Fibroblast of mammary gland (primary cell): Measurements from ENCODE around the gene ZRANB1.

Source experiments
- DNase-seq: peaks from one replicate; pipeline ENCODE4 v3.0.0-alpha.2; 2010; ENCODE audit warnings: low read depth
- H3K4me3 ChIP-seq: 2 replicates; pipeline ENCODE4 v1.5.1; 2011; ENCODE audit warnings: low read depth, mild to moderate bottlenecking, low read length, moderate library complexity; ENCODE audit not compliant: control insufficient read depth
- TF ChIP-seq, protein P1 (sequence below): conservative IDR thresholded peaks from 2 replicates; pipeline ENCODE4 v1.5.1; 2011; ENCODE audit warnings: low read depth, low read length, inconsistent platforms; ENCODE audit not compliant: control insufficient read depth, insufficient read depth

Gene ZRANB1

DNA sequence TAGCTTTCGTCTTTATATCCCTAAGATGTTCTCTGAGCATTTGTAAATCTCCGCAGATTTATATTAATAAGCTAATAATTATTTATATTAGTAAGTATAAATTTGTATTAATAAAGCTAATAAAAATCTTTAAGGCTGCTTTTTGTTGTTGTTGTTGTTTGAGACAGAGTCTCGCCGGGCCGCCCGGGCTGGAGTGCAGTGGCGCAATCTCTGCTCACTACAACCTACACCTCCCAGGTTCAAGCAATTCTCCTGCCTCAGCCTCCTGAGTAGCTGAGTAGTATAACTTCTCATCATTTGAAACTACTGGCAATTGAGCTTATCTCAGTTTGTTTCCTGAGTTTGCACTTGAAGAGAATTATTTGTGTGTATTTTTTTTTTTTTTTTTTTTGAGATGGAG, 5.1 kb upstream of the ZRANB1 start:
- no peak overlapping the region for H3K4me3 ChIP-seq
- TF ChIP-seq, protein P1, sequence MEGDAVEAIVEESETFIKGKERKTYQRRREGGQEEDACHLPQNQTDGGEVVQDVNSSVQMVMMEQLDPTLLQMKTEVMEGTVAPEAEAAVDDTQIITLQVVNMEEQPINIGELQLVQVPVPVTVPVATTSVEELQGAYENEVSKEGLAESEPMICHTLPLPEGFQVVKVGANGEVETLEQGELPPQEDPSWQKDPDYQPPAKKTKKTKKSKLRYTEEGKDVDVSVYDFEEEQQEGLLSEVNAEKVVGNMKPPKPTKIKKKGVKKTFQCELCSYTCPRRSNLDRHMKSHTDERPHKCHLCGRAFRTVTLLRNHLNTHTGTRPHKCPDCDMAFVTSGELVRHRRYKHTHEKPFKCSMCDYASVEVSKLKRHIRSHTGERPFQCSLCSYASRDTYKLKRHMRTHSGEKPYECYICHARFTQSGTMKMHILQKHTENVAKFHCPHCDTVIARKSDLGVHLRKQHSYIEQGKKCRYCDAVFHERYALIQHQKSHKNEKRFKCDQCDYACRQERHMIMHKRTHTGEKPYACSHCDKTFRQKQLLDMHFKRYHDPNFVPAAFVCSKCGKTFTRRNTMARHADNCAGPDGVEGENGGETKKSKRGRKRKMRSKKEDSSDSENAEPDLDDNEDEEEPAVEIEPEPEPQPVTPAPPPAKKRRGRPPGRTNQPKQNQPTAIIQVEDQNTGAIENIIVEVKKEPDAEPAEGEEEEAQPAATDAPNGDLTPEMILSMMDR, result no peak
- no peak for DNase-seq

DNA sequence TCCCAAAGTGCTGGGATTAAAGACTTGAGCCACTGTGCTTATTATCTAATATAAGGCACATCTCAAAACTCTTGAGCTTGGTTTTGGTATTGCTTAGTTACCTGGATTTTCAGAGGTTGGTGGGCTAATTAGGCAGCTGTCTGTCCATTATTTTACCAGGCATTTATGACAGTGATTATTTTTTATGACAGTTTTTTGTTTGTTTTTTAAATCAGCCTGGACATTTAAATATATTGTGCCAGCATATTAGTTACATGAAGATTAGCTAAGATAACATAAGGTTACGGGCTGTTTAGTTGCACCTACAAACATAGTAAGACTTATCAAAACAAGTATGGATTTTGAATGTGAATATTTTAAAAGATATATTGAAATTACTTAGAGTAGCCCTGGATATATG, 2.6 kb upstream of the ZRANB1 start:
- DNase-seq, result no peak
- TF ChIP-seq, protein P1, result no peak
- no peak overlapping the region for H3K4me3 ChIP-seq

DNA sequence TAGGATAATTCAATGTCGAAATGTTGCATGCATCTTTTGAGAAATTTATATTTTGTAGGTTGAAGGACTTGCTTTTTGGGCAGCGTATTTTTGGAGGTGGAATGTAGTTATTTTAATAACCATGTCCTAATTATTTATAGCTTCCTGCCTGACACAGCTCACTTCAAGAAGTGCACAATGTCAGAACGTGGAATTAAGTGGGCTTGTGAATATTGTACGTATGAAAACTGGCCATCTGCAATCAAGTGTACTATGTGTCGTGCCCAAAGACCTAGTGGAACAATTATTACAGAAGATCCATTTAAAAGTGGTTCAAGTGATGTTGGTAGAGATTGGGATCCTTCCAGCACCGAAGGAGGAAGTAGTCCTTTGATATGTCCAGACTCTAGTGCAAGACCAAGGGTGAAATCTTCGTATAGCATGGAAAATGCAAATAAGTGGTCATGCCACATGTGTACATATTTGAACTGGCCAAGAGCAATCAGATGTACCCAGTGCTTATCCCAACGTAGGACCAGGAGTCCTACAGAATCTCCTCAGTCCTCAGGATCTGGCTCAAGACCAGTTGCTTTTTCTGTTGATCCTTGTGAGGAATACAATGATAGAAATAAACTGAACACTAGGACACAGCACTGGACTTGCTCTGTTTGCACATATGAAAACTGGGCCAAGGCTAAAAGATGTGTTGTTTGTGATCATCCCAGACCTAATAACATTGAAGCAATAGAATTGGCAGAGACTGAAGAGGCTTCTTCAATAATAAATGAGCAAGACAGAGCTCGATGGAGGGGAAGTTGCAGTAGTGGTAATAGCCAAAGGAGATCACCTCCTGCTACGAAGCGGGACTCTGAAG, 620 bp downstream of the ZRANB1 start:
- TF ChIP-seq, protein P1, result no peak
- H3K4me3 ChIP-seq, result no peak overlapping the region
- peak; percentile 28 for DNase-seq

DNA sequence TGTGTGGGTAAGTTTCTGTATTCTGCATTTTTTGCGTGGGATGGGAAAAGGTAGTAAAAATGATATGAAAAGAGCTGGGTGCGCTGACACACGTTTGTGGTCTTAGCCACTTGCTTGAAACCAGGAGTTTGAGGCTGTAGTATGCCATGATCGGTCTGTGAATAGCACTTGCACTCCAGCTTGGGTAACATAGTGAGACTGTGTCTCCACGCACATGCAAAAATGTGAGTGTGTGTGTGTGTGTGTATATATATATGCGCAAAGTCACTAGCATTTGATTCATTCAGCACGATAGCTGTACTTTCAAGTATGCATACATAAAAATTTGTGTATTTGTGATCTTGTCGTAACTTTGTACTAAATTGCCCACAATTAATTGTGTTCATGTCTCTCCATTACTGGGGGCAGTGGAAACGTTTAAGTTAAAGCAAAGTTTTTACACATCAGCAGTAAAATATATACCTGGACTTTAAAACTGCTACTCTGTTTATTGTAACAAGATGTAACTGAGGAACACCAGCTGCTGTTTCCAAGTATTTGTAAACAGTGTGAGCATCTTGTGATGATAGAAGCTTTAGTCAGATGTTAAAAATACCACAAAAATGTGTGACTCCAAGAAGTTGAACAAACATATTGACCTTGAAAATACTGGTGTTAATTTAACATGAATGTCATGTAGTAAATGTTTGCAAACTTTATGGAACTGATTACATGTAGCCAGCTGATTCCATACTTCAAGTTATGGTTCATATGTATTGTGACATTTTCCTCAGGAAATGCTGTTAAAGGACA, 1.6 kb downstream of the ZRANB1 start:
- TF ChIP-seq, protein P1, result no peak
- no peak overlapping the region for H3K4me3 ChIP-seq
- DNase-seq, result peak; percentile 91

DNA sequence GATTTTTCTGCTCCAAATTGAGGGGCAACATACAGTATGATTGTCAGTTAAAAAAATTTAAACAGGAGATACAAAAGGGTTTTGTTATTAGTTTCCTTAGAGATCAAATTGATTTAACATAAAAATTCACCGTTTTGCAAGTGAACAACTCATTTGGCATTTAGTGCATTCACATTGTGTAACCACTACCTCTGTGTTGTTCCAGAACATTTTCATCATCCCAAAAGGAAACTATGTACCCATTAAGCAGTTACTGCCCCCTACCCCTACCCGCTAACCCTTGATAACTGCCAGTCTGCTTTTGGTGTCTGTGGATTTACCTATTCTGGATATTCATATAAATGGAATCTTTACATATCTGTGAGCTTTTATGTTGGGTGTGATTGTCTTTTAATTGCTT, 3.1 kb downstream of the ZRANB1 start:
- peak; percentile 73 for DNase-seq
- TF ChIP-seq, protein P1, result no peak
- H3K4me3 ChIP-seq, result no peak overlapping the region

DNA sequence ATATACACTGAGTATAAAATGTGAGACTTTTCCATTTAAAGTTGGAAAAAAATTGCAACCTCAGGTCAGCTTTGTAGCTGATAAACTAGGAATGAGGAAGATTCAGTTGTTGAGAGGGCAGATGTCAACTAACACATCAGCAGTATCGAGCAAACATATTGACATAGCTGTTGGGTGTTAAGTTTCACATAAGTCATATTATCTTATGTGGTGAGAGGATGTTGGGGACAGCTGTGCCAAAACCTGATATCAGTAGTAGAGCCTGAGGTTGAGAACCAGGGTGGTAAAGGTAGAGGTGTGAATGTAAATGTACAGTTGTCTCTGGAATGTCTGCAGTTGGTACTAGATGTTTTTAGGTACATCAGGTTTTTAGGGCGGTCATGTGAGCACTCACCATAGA, 5.0 kb downstream of the ZRANB1 start:
- H3K4me3 ChIP-seq, result no peak overlapping the region
- TF ChIP-seq, protein P1, result no peak
- no peak for DNase-seq
